GM18870 (cell line): ENCODE measurements around the gene KCTD1.

Source experiments
- ATAC-seq: cut with Tn5 transposase; IDR thresholded peaks from one replicate; pipeline ENCODE4 v1.9.1; 2021; ENCODE audit warnings: moderate library complexity; ENCODE audit not compliant: unreplicated experiment

The KCTD1 gene

GRCh38 chr18:26548415-26549262 is at the start of gene KCTD1:
TSS of gene KCTD1 (minus strand) at chr18:26548553. CDS start at chr18:26548536, 17 bp downstream.
- peak; percentile 51 for ATAC-seq

DNA sequence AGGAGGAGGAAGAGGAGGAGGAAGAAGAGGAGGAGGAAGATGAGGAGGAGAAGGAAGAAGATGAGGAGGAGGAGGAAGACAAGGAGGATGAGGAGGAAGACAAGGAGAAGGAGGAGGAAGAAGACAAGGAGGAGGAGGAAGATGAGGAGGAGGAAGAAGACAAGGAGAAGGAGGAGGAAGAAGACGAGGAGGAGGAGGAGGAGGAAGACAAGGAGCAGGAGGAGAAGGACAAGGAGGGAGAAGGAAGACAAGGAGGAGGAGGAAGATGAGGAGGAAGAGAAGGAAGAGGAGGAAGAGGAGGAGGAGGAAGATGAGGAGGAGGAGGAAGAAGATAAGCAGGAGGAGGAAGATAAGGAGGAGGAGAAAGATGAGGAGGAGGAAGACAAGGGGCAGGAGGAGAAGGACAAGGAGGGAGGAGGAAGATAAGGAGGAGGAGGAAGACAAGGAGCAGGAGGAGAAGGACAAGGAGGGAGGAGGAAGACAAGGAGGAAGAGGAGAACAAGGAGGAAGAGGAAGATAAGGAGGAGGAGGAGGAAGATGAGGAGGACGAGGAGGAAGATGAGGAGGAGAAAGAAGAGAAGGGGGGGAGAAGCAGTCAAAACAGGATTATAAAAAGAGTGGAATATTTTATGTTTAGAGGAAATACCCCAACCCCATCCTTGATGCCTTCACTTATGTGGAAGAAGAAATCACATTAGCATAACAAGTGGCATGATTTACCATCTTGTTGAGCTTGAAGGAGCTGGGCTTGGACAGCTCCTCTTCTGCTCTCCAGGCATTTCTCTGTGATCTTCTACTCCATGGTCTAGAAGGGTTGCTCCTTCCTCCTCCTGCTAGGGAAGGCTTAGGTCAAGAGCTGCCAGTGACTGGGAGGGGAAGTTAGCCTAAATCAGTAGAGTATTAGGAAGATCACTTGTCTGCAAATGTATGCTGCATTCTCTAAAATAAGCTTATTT is 45.3 kb upstream of the KCTD1 start:
- no peak for ATAC-seq

GRCh38 chr18:26584745-26585144 is 36.4 kb upstream of the KCTD1 start:
- no peak for ATAC-seq

DNA sequence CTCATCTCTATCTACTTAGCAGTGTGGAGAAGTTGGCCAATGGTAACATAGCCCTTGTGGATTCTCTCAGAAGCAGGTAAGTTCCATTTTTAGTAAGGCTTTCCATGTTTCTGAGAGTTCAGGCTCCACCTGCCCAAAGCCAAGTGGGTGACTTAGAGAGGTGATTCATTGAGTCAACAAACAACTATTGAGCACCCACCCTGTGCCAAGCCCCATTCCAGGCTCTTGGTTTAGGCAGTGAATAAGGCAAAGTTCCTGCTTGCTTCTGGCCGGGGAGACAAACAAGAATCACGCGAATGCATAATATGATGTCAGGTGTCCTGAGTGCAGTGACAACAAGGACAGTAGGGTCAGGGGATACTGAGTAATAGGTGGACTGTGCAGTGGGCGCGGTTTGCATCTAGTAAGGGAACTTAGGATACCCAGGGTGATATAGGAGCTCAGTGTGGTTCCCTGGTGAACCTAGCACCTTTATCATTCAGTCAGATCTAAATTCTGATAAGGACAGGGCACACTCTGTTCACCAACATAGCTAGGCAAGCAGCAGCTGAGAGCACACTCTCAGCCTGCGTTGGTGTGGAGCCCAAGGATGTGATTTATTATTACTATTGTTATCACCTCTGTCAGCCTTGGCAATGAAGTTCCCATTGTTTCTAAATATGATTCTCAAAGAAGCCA is 31.7 kb upstream of the KCTD1 start:
- no peak for ATAC-seq

DNA sequence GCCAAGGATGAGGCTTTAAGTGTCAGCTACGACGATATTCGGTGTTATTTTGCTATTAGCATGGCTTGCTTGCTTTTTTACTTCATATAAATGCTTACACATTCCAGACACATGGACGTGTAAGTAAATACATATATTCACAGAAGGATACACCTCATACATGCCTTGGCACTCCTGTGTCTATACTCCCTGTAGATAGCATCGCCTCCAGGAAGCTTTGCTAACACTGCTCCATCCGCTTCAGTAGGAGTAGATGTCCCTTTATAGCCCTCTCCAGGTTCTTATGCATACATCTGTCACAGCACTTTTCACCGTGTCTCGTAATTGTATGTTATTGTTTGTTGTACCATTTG is 27.5 kb upstream of the KCTD1 start:
- ATAC-seq = no peak

- no peak for ATAC-seq
Observed at GRCh38 chr18:26574958-26575864, 26.9 kb upstream of the KCTD1 start.

DNA sequence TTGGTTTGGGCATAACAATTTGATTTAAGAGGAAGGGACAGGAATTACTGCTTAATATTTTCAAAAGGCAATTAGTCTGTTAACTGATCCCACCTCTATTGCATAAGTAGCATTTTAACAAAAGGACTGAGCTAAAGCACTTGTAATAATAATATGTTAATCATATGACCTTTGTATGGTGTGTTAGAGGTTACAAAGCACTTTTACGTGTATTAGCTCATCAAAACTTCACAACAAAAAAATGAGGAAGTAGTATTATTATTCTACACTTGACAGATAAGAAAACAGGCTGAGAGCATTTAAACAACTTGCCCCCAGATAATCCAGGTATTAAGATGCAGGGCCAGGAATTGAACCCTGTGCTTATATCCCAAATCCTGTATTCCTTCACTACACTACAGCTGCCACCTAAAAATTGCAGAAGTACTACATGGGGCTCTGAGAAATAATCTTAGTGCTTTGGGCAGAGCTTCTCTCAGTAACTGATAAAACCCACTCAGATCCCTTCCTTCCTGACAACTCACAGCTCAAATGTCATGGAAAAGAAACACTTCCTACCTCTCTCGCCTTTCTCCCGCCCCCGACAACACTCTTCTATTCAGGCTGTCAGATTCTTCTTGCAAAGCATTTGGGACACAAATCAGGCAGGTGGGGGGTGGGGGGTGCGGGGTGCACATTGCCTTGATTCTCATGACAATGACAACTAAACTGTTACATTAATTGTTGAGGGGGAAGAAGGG is 20.7 kb upstream of the KCTD1 start:
- ATAC-seq = no peak

DNA sequence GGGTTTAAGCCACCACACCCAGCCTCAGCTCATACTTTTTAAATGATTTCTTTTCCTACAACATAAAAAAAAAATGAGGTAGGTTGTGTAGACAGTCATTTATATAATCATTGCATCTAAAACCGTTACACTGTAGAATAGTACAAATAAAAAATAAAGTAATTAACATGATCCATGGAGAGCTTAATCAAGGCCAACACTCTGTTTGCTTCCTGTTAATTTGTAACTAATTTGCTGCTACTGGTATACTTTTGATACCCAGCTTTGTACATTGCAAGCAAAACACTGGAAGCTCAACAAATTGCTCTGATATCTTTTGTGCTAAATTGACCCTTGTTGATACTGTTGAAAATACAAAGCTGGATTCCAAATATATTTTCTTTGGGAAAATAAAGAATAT is 20.2 kb upstream of the KCTD1 start:
- no peak for ATAC-seq

DNA sequence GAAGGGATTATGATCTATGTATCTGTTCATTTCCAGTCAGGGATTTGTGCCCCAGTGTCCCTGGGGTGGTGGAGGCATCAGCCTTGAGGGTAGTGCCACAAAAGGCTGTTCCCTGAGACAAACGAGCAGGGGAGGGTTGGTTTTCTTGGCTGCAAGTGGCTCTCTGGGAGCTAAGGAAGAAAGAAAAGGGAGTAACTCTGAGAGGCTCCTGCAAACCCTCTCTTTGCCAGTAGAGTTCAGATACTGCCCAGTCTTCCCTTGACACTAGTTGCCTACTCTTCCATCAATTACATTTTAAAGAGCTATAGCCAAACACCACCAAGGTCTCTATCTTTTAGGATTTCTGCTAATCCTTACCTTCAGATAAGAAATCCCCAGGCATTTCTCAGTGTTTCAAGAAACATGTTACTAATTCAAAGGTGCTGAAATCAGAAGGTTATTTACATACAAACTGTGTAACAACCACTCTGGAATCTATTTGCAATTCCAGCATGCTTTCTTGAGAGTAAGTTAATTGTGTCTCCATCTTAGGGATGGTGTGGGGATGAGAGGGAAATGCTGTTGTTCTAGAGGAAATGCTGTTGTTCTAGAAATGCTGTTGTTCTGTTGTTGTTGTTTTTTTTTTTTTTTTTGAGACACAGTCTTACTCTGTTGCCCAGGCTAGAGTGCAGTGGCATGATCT is 18.7 kb upstream of the KCTD1 start:
- ATAC-seq = no peak

GRCh38 chr18:26565514-26565913 is 17.2 kb upstream of the KCTD1 start:
- ATAC-seq = no peak

- ATAC-seq = no peak
Observed at GRCh38 chr18:26563024-26563423, 14.7 kb upstream of the KCTD1 start.

DNA sequence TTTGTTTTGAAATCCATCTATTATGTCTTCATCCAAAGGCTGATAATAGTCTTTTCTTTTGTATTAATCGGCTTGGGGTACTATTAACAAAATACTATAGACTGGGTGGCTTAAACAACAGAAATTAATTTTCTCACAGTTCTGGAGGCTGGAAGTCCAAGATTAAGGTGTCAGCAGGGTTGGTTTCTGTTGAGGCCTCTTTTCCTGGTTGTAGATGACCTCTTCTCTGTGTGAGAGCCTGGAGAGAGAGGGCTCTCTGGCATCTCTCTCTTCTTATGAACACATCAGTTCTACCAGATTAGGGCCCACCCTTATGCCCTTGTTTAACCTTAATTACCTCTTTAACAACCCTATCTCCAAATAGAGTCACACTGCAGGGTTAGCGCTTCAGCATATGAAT is 14.2 kb upstream of the KCTD1 start:
- ATAC-seq = no peak

DNA sequence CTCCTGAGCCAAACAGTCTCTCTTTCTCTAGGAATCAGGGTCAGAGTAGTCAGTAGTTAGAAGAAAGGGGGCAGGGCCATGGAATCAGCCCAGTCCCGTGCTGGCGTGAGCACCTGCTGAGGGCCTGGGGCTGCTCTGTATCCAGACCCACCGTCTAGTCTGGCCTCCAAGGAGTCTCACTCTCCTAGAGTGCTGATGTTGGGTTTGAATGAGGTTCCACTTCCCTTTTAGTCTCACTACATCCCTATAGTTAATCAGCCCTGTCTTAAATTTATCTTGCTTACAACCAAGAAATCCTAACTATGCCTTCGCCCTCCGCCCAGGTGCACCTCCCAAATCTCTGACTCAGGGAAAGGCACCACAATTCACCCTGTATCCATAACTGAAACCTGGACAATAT is 13.4 kb upstream of the KCTD1 start:
- no peak for ATAC-seq

- peak; percentile 95 for ATAC-seq
Observed at GRCh38 chr18:26556573-26556972, 8.2 kb upstream of the KCTD1 start.

- ATAC-seq = no peak
Observed at GRCh38 chr18:26555804-26556553, 7.6 kb upstream of the KCTD1 start.

GRCh38 chr18:26553943-26554342 is 5.6 kb upstream of the KCTD1 start:
- no peak for ATAC-seq

GRCh38 chr18:26551695-26552081 is 3.3 kb upstream of the KCTD1 start:
- no peak for ATAC-seq

- ATAC-seq = no peak
Observed at GRCh38 chr18:26550998-26551694, 2.8 kb upstream of the KCTD1 start.
